Calu3 (cell line): ENCODE data around the gene LAMA2. TPM values are rescaled to one million over a fixed set of nuclear protein-coding genes. Genes with fewer than 3 reads are reported as not detected.
"Not testable (repeated sequence)": the region's sequence is repeated elsewhere in the genome, so short reads cannot be mapped to it uniquely, and the experiment has no call there.

Experiments
- BruUV-seq: library from RNA; stranded (reverse); fragments of 400-500 nt; replicated peaks from 2 replicates; lab custom pipeline; 2021; lab: Mats Ljungman, UMichigan
- CTCF ChIA-PET: fragments of 300-600 bp; sonication (Branson Sonifier 250); formaldehyde crosslinking; loops from one replicate; lab custom pipeline; 2022; ENCODE audit warnings: antibody characterized with exemption; lab: Charles Lee
- DNase-seq: peaks from one replicate; pipeline ENCODE4 v3.0.0; 2022
- H3K27ac Mint-ChIP-seq: one replicate; pipeline ENCODE4 v1.8.0; 2022; ENCODE audit warnings: mixed read lengths; ENCODE audit not compliant: unreplicated experiment
- H3K27me3 Mint-ChIP-seq: one replicate; pipeline ENCODE4 v1.8.0; 2022; ENCODE audit warnings: mixed read lengths; ENCODE audit not compliant: unreplicated experiment
- H3K36me3 Mint-ChIP-seq: one replicate; pipeline ENCODE4 v1.8.0; 2022; ENCODE audit warnings: mild to moderate bottlenecking, moderate library complexity, mixed read lengths; ENCODE audit not compliant: insufficient read depth, unreplicated experiment
- H3K4me1 Mint-ChIP-seq: one replicate; pipeline ENCODE4 v1.8.0; 2022; ENCODE audit warnings: mild to moderate bottlenecking, low read depth, mixed read lengths; ENCODE audit not compliant: unreplicated experiment
- H3K4me3 Mint-ChIP-seq: one replicate; pipeline ENCODE4 v1.8.0; 2022; ENCODE audit warnings: mild to moderate bottlenecking, low read depth, moderate library complexity, mixed read lengths; ENCODE audit not compliant: unreplicated experiment
- H3K9me3 Mint-ChIP-seq: one replicate; pipeline ENCODE4 v1.8.0; 2022; ENCODE audit warnings: low read depth, mixed read lengths; ENCODE audit not compliant: unreplicated experiment
- CTCF ChIP-seq: fragments of 200-600 bp; IDR thresholded peaks from one replicate; pipeline ENCODE4 v1.8.0; 2022; ENCODE audit warnings: antibody characterized with exemption; ENCODE audit not compliant: unreplicated experiment
- intact Hi-C: fragments of 100-400 bp; cut with micrococcal nuclease; formaldehyde crosslinking; loops from one replicate; pipeline ENCODE4 v1.10.0; 2022; ENCODE audit not compliant: unreplicated experiment
- total RNA-seq: library from RNA; stranded (reverse); gene quantifications from 2 replicates; pipeline ENCODE4 v1.2.3, GENCODE V29; 2022

Gene LAMA2
- total RNA-seq, 1 experiment from 2014 or later, result 0.80 TPM

GRCh38 chr6:129084406-129084805 is 201.5 kb downstream of the LAMA2 start:
- TF ChIP-seq CTCF, result no peak
- no TSS peak for BruUV-seq
- H3K4me3 Mint-ChIP-seq, result no peak overlapping the region
- intact Hi-C loops, result no loop called here
- H3K4me1 Mint-ChIP-seq, result no peaks in the 10 kb centered on the region
- CTCF ChIA-PET, result no interaction called here
- no peaks in the 10 kb centered on the region for H3K9me3 Mint-ChIP-seq
- peaks cover 15% of the 10 kb centered on the region for H3K27me3 Mint-ChIP-seq
- H3K36me3 Mint-ChIP-seq, result no peaks in the 10 kb centered on the region
- H3K27ac Mint-ChIP-seq, result no peak overlapping the region
- no peak for DNase-seq

GRCh38 chr6:129088481-129088880 is 205.5 kb downstream of the LAMA2 start:
- H3K27me3 Mint-ChIP-seq, result peaks cover 15% of the 10 kb centered on the region
- CTCF ChIA-PET, H3K4me1 Mint-ChIP-seq, DNase-seq, H3K27ac Mint-ChIP-seq, intact Hi-C loops, H3K36me3 Mint-ChIP-seq, H3K9me3 Mint-ChIP-seq, H3K4me3 Mint-ChIP-seq, BruUV-seq: not testable (repeated sequence)

GRCh38 chr6:129089357-129089756 is 206.4 kb downstream of the LAMA2 start:
- Mint-ChIP-seq H3K27ac (no peak overlapping the region), H3K4me1 (no peaks in the 10 kb centered on the region), H3K36me3 (no peaks in the 10 kb centered on the region), H3K27me3 (peaks cover 15% of the 10 kb centered on the region), H3K4me3 (no peak overlapping the region), H3K9me3 (no peaks in the 10 kb centered on the region)
- no peak for TF ChIP-seq CTCF
- no TSS peak for BruUV-seq
- intact Hi-C loops, result no loop called here
- CTCF ChIA-PET, result interaction anchor here (1.2 kb wide), 1 partner anchor 18 kb away, joined by 3 read pairs; no protein-coding TSS in a partner anchor
- no peak for DNase-seq

GRCh38 chr6:129094147-129094546 is 211.2 kb downstream of the LAMA2 start:
- Mint-ChIP-seq H3K36me3 (no peaks in the 10 kb centered on the region), H3K27me3 (no peaks in the 10 kb centered on the region), H3K4me1 (no peaks in the 10 kb centered on the region), H3K27ac (no peak overlapping the region), H3K4me3 (no peak overlapping the region), H3K9me3 (no peaks in the 10 kb centered on the region)
- CTCF ChIA-PET, result no interaction called here
- DNase-seq, result no peak
- BruUV-seq, result no TSS peak
- TF ChIP-seq CTCF, result no peak
- intact Hi-C loops, result no loop called here

- intact Hi-C loops, result no loop called here
Measured at GRCh38 chr6:129096651-129097290, 213.8 kb downstream of the LAMA2 start.

More at GRCh38 chr6:129096651-129097290, 213.8 kb downstream of the LAMA2 start:
- Mint-ChIP-seq H3K4me1 (no peaks in the 10 kb centered on the region), H3K4me3 (no peak overlapping the region), H3K27me3 (no peaks in the 10 kb centered on the region), H3K9me3 (no peaks in the 10 kb centered on the region), H3K36me3 (no peaks in the 10 kb centered on the region), H3K27ac (no peak overlapping the region)
- no peak for DNase-seq
- BruUV-seq, result no TSS peak
- TF ChIP-seq CTCF, result no peak
- CTCF ChIA-PET, result no interaction called here
